Tibial artery (tissue), 4 donors: ENCODE results near the gene ERGIC2.
"Not testable (repeated sequence)": the region's sequence is repeated elsewhere in the genome, so short reads cannot be mapped to it uniquely, and the experiment has no call there.

ENCODE experiments used
- DNase-seq, 2 donors: peaks; one replicate each; pipeline ENCODE4 v3.0.0-alpha.2; 2019
- H3K27ac ChIP-seq, 2 donors: fragments of 200-600 bp; sonication (generic) in 1 of 2; 1 replicate in 1 of 2; 2 replicates in 1 of 2; pipeline ENCODE4 v1.5.1; 2018 to 2019; ENCODE audit warnings: mild to moderate bottlenecking in 1 of 2
- H3K27me3 ChIP-seq, 2 donors: fragments of 200-600 bp; sonication (generic) in 1 of 2; one replicate each; pipeline versions ENCODE4 v1.5.1 to v1.6.0; 2016 to 2019
- H3K36me3 ChIP-seq, 3 donors: fragments of 200-600 bp; sonication (generic) in 2 of 3; one replicate each; pipeline ENCODE4 v1.5.1; 2016 to 2019; ENCODE audit warnings: mild to moderate bottlenecking in 2 of 3
- H3K4me1 ChIP-seq, 4 donors: fragments of 200-600 bp; sonication (generic) in 2 of 4; 1 replicate in 3 of 4; 2 replicates in 1 of 4; pipeline ENCODE4 v1.5.1; 2016 to 2019
- H3K4me3 ChIP-seq, 2 donors: fragments of 200-600 bp; sonication (generic) in 1 of 2; 1 replicate in 1 of 2; 2 replicates in 1 of 2; pipeline ENCODE4 v1.5.1; 2018 to 2019; ENCODE audit warnings: mild to moderate bottlenecking in 2 of 2
- H3K9me3 ChIP-seq, 3 donors: fragments of 200-600 bp; sonication (generic) in 1 of 3; one replicate each; pipeline ENCODE4 v1.5.1; 2016 to 2019
- intact Hi-C: fragments of 100-400 bp; cut with DNase I; formaldehyde crosslinking; loops from one replicate; pipeline ENCODE4 v1.15.0; 2023; ENCODE audit warnings: low total_unique reads
- TF ChIP-seq, protein P1 (sequence below), 2 experiments: fragments of 200-600 bp in 1 of 2; fragments of 450-650 bp in 1 of 2; IDR thresholded peaks; one replicate each; pipeline ENCODE4 v1.5.1; 2017 to 2019; ENCODE audit warnings: antibody characterized with exemption in 2 of 2, mild to moderate bottlenecking in 1 of 2, moderate library complexity in 1 of 2

ERGIC2 gene

GRCh38 chr12:29403991-29404390 is 23.0 kb upstream of the ERGIC2 start:
- intact Hi-C loops: no loop called here
- Histone ChIP-seq H3K4me1 (no peaks in the 10 kb centered on the region), H3K9me3 (no peaks in the 10 kb centered on the region), H3K36me3 (no peaks in the 10 kb centered on the region), H3K27me3 (no peaks in the 10 kb centered on the region), H3K4me3 (no peak overlapping the region), H3K27ac (no peak overlapping the region)
- no peak for DNase-seq
- TF ChIP-seq, protein P1, sequence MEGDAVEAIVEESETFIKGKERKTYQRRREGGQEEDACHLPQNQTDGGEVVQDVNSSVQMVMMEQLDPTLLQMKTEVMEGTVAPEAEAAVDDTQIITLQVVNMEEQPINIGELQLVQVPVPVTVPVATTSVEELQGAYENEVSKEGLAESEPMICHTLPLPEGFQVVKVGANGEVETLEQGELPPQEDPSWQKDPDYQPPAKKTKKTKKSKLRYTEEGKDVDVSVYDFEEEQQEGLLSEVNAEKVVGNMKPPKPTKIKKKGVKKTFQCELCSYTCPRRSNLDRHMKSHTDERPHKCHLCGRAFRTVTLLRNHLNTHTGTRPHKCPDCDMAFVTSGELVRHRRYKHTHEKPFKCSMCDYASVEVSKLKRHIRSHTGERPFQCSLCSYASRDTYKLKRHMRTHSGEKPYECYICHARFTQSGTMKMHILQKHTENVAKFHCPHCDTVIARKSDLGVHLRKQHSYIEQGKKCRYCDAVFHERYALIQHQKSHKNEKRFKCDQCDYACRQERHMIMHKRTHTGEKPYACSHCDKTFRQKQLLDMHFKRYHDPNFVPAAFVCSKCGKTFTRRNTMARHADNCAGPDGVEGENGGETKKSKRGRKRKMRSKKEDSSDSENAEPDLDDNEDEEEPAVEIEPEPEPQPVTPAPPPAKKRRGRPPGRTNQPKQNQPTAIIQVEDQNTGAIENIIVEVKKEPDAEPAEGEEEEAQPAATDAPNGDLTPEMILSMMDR (IDR thresholded peaks at IDR 0.05): no peak

DNA sequence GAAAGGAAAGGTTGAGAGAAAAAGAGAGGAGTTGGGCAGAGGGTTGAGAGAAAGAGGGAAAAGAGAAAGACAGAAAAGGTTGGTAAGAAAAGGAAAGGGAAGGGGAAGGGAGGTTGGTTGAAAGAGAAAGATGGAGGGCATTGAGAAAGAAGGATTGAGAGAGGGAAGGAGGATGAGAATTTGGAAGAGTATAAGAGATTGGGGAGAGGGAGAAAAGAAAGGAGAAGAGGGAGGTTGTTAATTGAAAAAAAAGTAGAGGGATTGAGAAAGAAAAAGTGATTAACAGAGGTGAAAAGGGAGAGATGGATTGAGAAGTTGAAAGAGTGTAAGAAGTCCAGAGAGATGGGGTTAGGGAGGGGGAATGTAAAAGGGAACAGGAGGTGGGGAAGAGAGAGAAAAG is 21.5 kb upstream of the ERGIC2 start:
- intact Hi-C loops: no loop called here
- Histone ChIP-seq H3K36me3 (no peaks in the 10 kb centered on the region), H3K27ac (no peak overlapping the region), H3K4me3 (no peak overlapping the region), H3K9me3 (no peaks in the 10 kb centered on the region), H3K4me1 (no peaks in the 10 kb centered on the region), H3K27me3 (no peaks in the 10 kb centered on the region)
- TF ChIP-seq, protein P1 (IDR thresholded peaks at IDR 0.05): no peak
- DNase-seq: no peak

- Histone ChIP-seq H3K36me3 (no peaks in the 10 kb centered on the region), H3K4me3 (no peak overlapping the region), H3K27me3 (no peaks in the 10 kb centered on the region), H3K4me1 (no peaks in the 10 kb centered on the region), H3K9me3 (no peaks in the 10 kb centered on the region), H3K27ac (no peak overlapping the region)
- no peak for DNase-seq
- intact Hi-C loops: no loop called here
- TF ChIP-seq, protein P1 (IDR thresholded peaks at IDR 0.05): no peak
These were observed 17.5 kb upstream of the ERGIC2 start for GRCh38 chr12:29398495-29398894.

DNA sequence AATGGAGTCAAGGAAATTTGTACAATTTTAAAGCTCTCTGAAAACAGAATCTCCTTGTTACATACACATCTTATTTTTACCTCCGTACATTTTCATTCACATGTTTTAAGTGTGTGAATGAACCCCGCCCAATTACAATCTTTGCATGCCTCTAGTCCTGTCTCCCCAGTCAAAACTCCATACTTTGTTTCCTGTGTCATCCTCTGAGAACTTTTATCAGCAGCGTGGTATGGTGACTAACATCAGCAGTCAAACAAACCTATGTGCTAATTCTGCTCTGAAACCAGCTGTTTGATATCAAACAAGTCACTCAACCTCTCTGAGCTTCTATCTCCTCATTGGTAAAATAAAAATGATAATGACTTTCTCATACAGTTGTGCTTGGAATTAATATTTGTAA is 15.8 kb upstream of the ERGIC2 start:
- intact Hi-C loops: no loop called here
- no peak overlapping the region for H3K27ac ChIP-seq
- no peaks in the 10 kb centered on the region for H3K36me3 ChIP-seq
- H3K4me3 ChIP-seq: no peak overlapping the region
- H3K9me3 ChIP-seq: no peaks in the 10 kb centered on the region
- no peaks in the 10 kb centered on the region for H3K27me3 ChIP-seq
- H3K4me1 ChIP-seq: no peaks in the 10 kb centered on the region
- DNase-seq: no peak
- TF ChIP-seq, protein P1 (IDR thresholded peaks at IDR 0.05): no peak

- Histone ChIP-seq H3K27ac (no peak overlapping the region), H3K27me3 (no peaks in the 10 kb centered on the region), H3K4me1 (no peaks in the 10 kb centered on the region), H3K36me3 (no peaks in the 10 kb centered on the region), H3K4me3 (no peak overlapping the region), H3K9me3 (no peaks in the 10 kb centered on the region)
- intact Hi-C loops: no loop called here
- TF ChIP-seq, protein P1 (IDR thresholded peaks at IDR 0.05): no peak
- no peak for DNase-seq
These were observed 14.4 kb upstream of the ERGIC2 start for GRCh38 chr12:29395356-29395755.

GRCh38 chr12:29390419-29390818 is 9.4 kb upstream of the ERGIC2 start:
- DNase-seq, H3K27me3 ChIP-seq, H3K36me3 ChIP-seq, H3K4me3 ChIP-seq, H3K4me1 ChIP-seq, intact Hi-C loops, H3K9me3 ChIP-seq, H3K27ac ChIP-seq: not testable (repeated sequence)
